HG03064 (cell line): ENCODE results near the gene IRF1.

Source experiments
- ATAC-seq: cut with Tn5 transposase; IDR thresholded peaks from one replicate; pipeline ENCODE4 v1.9.1; 2021; ENCODE audit warnings: low read depth; ENCODE audit not compliant: unreplicated experiment

Gene IRF1

DNA sequence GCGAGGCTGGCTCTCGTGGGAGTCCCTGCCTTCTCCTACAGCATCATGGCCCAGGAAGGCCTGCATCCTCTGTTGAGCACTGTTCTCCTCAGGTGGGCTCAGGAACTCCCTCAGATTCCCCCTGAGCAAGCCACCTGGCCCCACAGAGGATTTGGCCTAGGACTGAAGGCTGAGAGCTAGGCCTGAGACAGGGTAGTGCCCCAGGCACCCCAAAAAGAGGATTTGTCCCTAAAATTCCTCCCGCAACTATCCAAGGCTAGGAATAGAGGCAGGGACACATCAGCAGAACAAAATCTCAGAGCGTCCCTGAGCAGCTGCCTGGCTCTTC lies 11.0 kb upstream of the IRF1 start:
- ATAC-seq, result no peak

DNA sequence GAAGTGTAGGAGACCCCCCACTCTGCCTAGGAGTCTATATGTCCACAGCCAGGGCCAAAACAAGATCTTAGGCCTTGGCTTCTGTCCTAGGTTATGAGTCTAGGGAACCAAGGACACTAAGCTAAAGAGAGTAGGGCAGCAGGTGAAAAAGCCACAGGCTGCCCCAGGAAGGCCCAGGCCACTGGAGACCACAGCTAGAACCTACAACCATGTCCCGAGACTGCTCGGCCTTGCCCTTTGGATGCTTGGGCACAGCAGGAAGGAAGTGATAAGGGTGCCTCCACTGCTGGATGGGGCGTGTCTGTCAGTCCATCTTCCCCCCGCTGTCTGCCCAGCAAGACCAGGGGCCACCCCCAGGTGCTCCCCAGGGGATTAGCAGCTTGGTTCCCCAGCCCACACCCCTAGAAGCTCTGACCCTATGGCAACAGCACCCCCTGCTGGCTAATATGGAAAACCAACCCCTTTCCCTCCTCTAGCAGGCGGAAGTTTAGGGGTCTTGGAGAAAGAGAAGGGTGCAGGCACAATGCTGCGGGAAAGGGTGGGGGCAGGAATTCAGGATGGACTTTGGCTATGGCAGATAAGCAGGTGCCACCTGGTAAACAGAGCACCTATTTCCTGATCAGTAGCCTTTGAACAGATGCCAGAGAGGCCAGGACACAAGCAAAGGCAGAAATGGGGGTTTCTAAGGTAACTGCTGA lies 10.5 kb upstream of the IRF1 start:
- ATAC-seq, result no peak

DNA sequence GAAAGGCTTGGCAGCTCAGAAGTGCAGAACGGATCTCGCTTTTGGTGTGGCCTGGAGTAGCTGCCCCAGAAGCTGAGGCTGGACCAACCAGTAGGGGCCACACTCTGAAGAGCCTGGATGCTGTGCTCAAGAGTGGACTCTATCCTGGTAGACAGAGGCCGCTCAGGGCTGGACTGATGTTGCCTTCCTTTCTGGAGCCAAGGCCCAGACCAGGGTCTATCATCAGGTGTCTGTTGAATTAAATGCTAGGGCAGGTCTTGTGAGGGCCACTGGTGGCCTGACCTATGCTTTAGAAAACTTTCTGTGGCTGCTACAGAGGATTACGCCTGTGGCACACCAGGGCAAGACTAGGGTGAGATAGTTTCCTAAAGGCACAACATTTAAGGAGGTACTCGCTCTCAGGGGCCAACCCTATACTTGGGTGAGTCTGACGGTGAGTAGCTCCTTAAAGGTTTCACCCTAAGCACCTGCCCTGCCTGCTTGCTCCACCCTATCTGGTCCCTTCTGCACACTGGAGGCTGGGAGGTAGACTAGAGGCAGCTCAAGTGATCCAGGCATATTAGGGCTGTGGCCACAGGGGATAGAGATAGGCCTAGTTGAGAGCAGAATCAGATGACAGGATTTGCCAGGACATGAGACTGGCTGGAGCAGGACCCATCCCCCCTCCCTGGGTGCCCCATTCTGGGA lies 9.8 kb upstream of the IRF1 start:
- ATAC-seq, result no peak

DNA sequence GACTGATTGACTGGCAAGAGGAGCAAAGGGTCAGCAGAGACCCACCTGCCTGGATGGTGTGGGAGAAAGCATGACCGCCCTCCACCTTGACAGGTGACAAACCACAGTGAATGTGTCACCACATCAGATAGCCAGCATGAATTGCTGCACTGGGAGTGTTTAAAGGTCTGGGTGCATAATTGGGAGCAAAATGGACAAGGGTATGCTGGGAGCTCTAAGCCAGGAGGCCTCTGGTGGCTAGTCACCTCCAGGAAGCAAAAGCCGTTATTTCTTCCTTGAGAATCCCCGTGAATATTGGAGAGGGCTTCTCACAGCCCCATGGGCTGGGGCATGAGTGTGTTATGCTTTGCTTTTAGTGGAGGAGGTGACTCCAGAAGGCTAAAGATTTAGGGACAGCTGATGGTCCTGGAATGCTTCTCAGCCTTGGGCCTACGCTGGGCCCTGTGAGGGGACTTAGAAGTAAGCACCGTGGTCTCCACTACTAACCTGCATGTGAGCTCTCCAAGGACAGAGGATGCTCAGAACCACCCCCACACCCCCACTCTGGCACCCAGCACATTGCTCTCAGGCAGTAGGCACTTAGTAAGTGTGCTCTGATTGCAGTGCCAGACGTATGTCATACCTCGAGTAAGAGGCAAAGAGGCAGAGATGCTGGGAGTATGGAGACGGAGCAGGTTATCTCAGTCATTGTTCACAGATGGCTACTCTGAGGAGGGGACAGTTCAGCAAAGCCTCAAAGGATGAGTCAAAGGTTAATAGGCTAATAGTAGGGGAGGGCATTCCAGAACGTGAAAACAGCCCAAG lies 9.1 kb upstream of the IRF1 start:
- ATAC-seq, result no peak

DNA sequence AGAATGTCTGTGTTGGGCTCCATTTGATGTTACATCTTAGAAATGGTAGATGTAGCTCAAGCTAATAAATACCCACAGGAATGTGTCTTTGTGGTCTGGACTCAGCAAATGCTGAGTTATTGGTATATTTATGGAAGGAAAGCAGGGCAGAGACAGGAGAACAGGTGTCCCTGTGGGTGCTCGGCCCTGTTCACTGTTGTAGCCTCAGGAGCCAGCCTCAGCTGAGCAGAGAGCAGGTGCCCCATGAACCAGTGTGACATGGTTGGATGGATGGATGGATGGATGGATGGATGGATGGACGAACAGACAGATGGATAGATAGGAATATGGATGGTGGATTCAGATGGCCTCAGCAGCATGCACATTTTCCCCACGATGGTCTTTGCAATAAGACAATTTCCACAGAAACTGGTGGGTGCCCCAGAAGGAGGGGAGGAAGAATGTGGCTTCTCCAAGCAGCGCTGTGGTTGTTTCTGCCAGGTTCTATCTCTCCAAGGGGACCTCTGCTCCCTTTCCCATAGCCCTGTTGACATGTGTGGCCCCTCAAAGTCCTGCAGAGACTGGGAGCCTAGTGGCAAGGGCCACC lies 8.2 kb upstream of the IRF1 start:
- ATAC-seq, result no peak

DNA sequence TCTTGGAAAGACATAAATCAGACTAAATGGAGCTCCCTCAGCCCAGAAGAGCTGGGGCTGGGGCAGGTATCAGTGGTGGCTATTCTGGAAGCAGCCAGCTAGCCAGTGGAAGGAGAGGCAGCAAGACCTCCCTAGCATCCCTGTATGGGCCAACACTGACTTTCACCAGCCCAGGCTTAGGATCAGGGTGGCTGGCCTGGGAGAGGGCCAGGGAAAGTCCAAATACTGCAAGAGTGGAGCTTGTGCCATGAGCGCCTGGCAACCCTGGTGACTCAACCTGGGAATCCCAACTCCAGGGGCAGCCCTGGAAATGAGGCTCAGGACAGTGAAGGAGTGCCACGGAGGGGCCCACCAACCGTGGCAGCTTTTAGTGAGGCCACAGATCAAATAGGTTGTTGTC lies 7.6 kb upstream of the IRF1 start:
- no peak for ATAC-seq

DNA sequence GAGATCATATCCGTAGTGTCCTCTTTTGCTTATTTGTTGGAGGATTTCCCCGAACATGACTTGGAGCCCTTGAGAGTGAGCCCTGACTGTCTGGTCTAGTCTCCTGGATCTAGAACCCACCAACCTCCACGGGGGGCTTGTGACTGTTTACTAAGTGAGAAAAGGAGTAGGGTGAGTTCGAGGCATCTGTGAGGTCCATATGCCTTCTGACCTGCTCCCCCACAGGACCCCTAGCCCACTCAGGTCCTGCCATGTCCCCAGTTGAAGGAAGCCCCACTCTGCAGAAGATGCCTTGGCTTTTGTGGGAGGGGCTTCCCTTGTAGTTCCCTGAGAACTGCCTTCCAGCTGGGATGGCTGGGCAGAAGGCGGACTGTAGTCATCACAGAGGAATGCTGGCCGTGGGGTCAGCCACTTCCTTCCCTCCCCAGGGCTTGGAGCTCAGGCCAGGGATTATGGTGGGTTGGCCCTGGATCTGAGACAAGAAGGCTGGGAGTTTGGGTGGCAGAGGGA lies 7.0 kb upstream of the IRF1 start:
- ATAC-seq, result no peak

DNA sequence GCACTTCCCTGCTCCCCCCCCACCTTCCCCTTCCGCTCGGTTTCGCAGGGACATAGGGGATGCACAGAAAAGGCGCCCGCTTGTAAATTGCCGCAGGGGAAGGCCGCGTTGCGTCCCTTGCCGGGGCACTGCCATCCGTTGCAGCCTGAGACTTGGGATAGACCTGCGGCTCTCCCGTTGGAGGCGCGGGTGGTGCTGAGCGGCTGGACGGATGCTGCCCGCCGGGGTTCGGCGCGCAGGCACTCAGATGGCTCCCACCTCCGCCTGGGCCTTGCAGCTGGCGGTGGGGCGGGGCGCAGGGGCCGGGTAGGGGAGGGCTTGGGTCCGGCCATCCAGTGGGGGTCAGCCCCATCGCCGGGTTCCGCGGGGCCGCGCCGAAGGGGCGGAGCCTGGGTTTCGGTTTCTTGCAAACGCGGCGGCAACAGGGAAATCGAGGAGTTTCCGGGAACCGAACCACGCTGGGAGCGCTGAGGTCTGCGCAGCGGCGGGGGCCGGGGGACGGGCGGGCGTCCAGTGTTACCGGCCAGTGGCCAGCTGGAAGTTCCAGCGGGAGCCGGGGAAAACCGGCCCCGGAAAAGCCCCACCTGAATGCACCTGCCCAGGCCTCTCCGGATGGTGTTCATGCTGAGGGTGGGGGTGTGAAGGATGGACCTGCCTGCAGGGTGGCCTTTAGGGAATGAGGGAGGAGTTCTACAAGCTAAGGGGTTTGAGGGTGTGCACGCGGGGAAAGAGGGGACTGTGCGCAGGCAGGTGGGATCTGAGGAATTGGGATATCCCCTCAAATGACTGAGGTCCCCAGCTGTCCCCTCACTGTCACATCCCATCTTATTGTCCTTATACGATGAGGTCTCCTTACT lies 6.3 kb upstream of the IRF1 start:
- peak; percentile 36 for ATAC-seq

DNA sequence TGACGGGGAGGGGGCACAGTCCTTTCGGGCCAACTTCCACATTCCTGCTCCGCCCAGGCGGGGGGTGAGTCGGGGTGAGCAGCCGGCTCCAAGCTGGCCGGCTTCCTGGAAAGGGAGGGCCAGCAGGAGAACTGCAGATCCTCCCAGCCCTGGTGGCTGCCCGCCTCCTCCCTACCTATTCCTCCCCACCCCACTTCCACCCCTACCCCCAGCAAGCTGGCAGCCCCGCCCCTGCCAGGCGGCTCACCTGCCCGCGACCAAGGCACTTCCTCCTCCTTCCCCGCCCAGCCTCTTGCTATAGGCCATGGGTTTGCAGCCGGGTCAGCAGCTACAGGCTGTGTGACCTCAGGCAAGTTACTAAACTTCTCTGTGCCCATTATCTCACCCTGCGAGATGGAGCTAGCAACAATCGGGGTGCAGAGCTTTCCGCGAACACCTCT lies 5.6 kb upstream of the IRF1 start:
- peak; percentile 40 for ATAC-seq

DNA sequence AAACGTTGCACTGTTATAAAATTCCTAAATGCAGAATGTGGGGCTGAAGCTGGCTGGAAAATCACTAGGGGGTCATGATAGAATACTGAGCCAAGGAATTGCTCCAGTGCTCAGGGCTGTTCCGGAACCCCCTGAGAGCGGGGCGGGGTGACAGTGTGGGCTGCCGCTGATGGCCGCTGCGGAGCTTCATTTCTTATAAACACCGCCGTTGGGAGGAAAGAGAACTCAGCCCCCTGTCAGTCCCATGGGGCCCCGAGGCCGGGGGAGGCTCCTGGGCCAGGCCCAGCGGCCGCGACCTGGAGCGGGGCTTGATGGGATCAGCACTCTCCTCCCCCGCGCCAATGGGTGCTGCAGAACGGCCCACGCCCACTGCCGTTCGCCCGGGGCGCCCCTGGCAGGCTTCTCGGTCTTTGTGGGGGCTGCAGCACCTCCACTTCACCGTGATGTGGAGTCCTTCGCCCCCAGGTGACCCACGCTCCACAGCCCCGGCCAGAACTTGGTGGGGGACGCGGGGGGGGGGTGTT lies 5.2 kb upstream of the IRF1 start:
- peak; percentile 18 for ATAC-seq

DNA sequence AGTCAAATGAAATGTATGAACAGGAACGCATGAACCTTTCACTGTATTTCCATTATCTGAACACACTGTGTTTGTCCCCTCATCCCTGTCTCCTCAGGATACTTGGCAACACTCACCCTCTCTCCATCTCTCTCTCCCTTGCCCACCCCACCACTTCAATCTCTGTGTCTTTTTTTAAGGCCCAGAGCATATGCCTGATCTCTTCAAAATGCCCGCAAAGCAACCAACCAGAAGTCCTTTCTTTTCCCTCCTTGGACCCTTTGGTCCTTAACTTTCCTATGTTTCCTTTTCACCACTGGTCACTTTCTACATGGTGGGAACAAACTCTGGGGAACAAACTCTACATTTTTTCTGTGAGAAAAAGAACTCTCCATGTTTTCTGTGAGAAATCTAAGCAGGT lies 3.2 kb upstream of the IRF1 start:
- no peak for ATAC-seq

DNA sequence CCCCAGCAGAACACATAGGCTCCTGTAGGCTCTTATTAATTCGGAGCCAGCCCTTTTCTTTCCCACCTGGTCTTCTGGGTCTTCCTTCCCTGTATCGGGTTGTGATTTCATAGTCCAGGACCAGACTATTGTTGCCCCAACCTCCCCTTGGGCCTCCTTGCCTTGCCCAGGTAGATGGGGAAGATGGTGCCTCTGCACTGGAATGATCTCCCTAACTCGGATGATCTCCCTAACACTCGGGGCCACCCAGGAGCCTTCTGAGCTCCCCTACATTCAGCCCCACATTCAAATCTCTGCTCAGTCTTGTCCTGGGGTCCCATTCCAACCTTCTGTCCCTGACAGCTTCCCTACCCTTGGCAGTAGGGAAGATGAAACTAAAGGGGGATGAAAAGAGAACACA lies 2.7 kb upstream of the IRF1 start:
- no peak for ATAC-seq

DNA sequence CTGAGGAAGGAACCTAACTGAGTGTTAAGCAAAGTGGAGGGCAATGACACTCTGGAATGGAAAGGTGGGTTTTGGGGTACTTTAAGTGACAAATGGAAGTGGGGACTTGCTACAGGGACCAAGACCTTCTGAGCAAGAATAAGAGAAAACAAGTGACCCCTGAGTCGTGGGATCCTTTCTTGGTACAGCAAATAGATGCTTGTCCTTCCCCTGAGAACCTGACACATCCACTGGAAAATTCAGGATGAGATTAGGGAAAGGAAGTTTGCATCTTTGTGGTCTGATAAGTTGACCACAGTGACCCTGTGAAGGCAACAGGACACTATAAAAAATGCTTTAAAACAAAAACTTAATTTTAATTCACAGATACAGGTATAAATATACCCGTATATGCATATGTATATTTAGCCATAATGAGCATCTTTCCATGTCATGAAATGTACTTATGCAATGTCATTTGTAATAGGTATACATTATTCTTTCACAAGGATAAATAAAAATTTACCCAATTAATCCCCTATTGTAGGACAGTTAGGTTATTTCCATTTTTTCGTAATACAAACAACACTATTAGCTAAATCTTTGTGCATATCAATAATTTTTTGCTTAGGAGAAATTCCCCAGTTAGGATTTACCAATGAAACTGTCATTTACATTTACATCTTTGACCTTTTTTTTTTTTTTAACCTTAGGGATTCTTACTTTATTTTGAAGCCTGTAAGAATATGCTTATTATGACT lies 2.0 kb upstream of the IRF1 start:
- no peak for ATAC-seq

DNA sequence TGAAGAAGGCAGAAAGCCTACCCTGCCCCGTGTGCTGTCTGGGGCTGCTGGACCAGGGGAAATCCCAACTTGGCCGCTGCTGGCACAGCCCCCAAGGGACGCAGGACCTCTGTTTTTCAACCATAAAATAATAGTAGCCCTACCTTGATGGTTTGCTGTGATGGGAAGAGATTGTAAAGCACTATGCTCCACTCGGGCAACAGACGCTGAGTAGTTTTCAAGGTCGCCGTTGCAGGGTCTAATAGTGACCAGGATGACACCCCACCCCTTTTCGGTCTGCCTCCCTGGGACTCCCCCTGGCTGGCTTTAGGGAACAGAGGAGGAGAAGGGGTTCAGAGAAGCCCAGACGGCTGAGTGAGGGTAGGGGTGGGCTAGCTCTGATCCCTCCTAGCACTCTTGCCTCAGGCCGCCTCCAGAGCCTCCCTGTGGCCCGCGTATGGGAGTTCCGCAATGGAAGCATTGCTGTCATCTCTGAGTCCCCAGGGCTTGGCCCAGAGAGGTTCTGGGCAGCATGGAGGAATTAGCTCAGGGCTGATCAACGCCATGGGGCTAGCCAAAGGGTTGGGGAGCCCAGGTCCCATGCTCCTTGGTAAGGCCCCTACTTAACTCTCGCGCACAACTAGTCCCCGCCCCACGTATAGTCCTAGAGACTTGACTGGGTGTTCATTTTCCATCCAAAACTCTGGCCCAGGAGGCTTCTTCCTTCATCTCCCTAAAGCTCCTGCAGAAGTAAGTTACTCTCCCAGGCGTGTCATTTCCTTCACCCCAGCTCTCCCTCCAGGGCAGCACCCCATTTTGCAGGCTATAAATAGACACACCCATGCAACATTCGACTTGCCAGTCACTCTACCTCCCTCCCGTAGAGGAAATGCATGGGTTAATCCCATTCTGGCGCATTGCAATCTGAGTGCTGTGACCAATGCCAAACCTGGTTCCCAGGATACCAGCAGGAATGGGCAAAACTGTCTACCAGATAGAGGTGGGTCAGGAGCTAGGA lies 1.1 kb upstream of the IRF1 start:
- ATAC-seq, result peak; percentile 24

DNA sequence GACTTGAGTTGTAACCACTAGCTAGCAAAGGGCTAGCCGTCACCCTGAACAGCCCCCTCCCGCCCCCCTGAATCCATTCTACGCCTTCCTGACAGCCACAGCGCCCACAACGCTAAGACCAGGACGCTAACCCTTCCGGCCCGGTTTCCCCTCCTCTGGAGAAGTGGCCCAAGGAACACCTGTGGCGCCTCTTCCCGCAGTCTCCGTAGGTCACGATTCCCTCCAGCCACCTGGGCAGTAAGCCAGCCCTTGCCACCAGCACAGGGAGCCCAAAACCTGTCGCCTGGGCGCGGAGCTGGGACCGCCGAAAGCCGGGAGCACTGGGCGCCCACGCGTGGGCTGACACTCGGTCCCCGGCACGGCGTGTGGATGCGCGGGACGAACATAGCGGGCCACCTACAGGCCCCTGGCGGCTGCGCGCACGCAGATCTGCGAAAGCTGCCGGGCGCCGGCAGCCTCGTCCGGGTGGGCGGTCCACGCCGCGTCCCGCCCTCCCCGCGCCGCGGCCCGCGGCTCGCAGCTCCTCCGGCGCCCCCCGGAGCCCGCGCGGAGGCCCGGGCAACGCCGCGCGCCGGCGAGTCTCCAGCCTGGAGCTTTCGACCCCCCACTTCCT lies 596 bp downstream of the IRF1 start:
- ATAC-seq, result peak; percentile 33

DNA sequence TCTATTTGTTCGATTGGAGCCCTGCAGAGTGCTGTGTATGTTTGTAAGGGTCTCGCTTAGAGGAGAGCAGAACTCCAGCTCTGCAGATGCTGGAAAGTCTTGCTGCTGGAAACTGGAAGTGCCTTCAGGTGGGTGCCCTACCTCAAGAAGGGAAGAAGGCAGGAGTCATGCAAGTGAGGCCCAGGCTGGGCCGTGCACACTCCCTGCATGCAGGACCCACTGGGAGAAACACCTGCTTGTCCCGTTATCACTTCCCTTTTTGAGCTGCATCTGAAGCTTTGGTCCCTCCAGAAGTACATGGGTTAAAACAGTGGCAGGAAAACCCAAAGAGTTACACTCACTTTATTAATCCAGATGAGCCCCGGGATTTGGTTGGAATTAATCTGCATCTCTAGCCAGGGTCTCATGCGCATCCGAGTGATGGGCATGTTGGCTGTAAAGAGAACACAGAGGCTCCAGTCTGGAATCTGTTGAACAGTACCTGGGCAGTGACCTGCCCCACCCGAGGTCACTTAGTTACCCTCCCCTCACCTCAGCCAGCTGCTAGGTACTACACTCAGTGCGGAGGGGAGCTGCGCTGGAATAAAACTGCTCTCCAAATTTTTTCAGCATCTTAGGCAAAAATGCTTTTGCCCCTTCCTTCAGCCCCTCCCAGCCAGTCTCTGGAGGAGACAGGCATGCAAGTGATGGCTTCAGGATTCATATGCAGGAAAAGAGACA lies 1.4 kb downstream of the IRF1 start:
- no peak for ATAC-seq

DNA sequence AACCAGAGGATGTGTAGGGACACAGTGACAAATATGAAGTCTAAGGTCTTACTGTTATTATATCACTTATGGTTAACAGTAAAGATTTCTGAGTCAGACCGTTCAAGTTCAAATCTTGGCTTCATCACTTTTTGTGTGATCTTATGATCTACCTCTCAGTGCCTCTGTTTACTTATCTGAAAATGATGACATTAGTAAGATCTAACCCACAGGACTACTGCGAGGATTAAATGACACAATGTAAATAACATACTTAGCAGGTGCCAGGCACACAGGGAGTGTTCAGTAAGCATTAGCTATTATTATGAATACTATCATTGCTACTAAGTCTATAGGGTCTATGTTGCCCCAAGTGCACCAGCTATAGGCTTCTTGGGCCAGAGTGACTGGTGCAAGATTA lies 2.0 kb downstream of the IRF1 start:
- ATAC-seq, result no peak
